ENCODE results near the gene IER5. TPM values are rescaled to one million over a fixed set of nuclear protein-coding genes. Genes with fewer than 3 reads are reported as not detected.

Gene IER5
- total and polyA plus RNA-seq, 5 donors from 2014 or later = 6.5 to 81.8 (median 8.7) TPM

- Mint-ChIP-seq H3K4me3 (peak overlapping the region in 3 of 4 donors; percentile 7 to 46 (median 17)), H3K9me3 (peaks cover 0 to 2% (median 0%) of the 10 kb centered on the region in 7 donors), H3K27me3 (no peaks in the 10 kb centered on the region), H3K36me3 (peaks cover 9% of the 10 kb centered on the region), H3K4me1 (peaks cover 26 to 43% (median 34%) of the 10 kb centered on the region in 4 donors), H3K27ac (peak overlapping the region; percentile 0 to 44 (median 38))
- Histone ChIP-seq H3K4me1 (ENCODE audit: control insufficient read depth, insufficient read depth, low read length, poor library complexity, severe bottlenecking) (peaks cover 32% of the 10 kb centered on the region), H3K9me3 (ENCODE audit: control insufficient read depth in 2 of 2, low read length in 2 of 2) (no peaks in the 10 kb centered on the region), H3K27me3 (ENCODE audit: control insufficient read depth, insufficient read depth, low read length) (no peaks in the 10 kb centered on the region), H3K36me3 (ENCODE audit: control insufficient read depth, insufficient read depth, low read length) (peaks cover 3% of the 10 kb centered on the region), H3K27ac (ENCODE audit: insufficient read depth, low read length, poor library complexity, severe bottlenecking) (no peak overlapping the region), H3K4me3 (ENCODE audit: low read depth, low read length) (no peak overlapping the region)
- ATAC-seq (ENCODE audit: low read depth in 2 of 2) (no peak), DNase-seq (no peak)
These were observed 4.5 kb downstream of the IER5 start for GRCh38 chr1:181092883-181093458.

GRCh38 chr1:181094416-181095212 lies 6.1 kb downstream of the IER5 start:
- no peaks in the 10 kb centered on the region for H3K27me3 Mint-ChIP-seq
- DNase-seq = no peak
- Histone ChIP-seq H3K4me3 (ENCODE audit: low read depth, low read length) (no peak overlapping the region), H3K9me3 (ENCODE audit: control insufficient read depth in 2 of 2, low read length in 2 of 2) (no peaks in the 10 kb centered on the region), H3K4me1 (ENCODE audit: control insufficient read depth, insufficient read depth, low read length, poor library complexity, severe bottlenecking) (peaks cover 36% of the 10 kb centered on the region), H3K27me3 (ENCODE audit: control insufficient read depth, insufficient read depth, low read length) (no peaks in the 10 kb centered on the region), H3K36me3 (ENCODE audit: control insufficient read depth, insufficient read depth, low read length) (peaks cover 3% of the 10 kb centered on the region), H3K27ac (ENCODE audit: insufficient read depth, low read length, poor library complexity, severe bottlenecking) (no peak overlapping the region)
- H3K4me3 Mint-ChIP-seq = no peak overlapping the region
- ATAC-seq (ENCODE audit: low read depth in 2 of 2) = no peak
- H3K4me1 Mint-ChIP-seq = peaks cover 37 to 48% (median 41%) of the 10 kb centered on the region in 4 donors
- peaks cover 0 to 2% (median 0%) of the 10 kb centered on the region in 7 donors for H3K9me3 Mint-ChIP-seq
- H3K27ac Mint-ChIP-seq = peak overlapping the region in 1 of 3 donors; percentile 67
- H3K36me3 Mint-ChIP-seq = peaks cover 9% of the 10 kb centered on the region

GRCh38 chr1:181095260-181095659 lies 6.8 kb downstream of the IER5 start:
- Mint-ChIP-seq H3K27ac (no peak overlapping the region), H3K36me3 (peaks cover 9% of the 10 kb centered on the region), H3K9me3 (no peaks in the 10 kb centered on the region), H3K27me3 (no peaks in the 10 kb centered on the region), H3K4me1 (peaks cover 41 to 51% (median 46%) of the 10 kb centered on the region in 4 donors), H3K4me3 (no peak overlapping the region)
- Histone ChIP-seq H3K27me3 (ENCODE audit: control insufficient read depth, insufficient read depth, low read length) (no peaks in the 10 kb centered on the region), H3K4me3 (ENCODE audit: low read depth, low read length) (no peak overlapping the region), H3K36me3 (ENCODE audit: control insufficient read depth, insufficient read depth, low read length) (peaks cover 3% of the 10 kb centered on the region), H3K9me3 (ENCODE audit: control insufficient read depth in 2 of 2, low read length in 2 of 2) (no peaks in the 10 kb centered on the region), H3K4me1 (ENCODE audit: control insufficient read depth, insufficient read depth, low read length, poor library complexity, severe bottlenecking) (peaks cover 37% of the 10 kb centered on the region), H3K27ac (ENCODE audit: insufficient read depth, low read length, poor library complexity, severe bottlenecking) (no peak overlapping the region)
- no peak for ATAC-seq (ENCODE audit: low read depth in 2 of 2)
- no peak for DNase-seq

- no peaks in the 10 kb centered on the region for H3K27me3 ChIP-seq (ENCODE audit: control insufficient read depth, insufficient read depth, low read length)
- Mint-ChIP-seq H3K9me3 (no peaks in the 10 kb centered on the region), H3K4me3 (no peak overlapping the region), H3K4me1 (peaks cover 38 to 56% (median 49%) of the 10 kb centered on the region in 4 donors), H3K27me3 (no peaks in the 10 kb centered on the region), H3K27ac (peak overlapping the region in 1 of 3 donors; percentile 30), H3K36me3 (peaks cover 9% of the 10 kb centered on the region)
- ATAC-seq (ENCODE audit: low read depth in 2 of 2) (no peak), DNase-seq (no peak)
- H3K9me3 ChIP-seq (ENCODE audit: control insufficient read depth in 2 of 2, low read length in 2 of 2) = no peaks in the 10 kb centered on the region
- peaks cover 37% of the 10 kb centered on the region for H3K4me1 ChIP-seq (ENCODE audit: control insufficient read depth, insufficient read depth, low read length, poor library complexity, severe bottlenecking)
- no peak overlapping the region for H3K27ac ChIP-seq (ENCODE audit: insufficient read depth, low read length, poor library complexity, severe bottlenecking)
- peaks cover 3% of the 10 kb centered on the region for H3K36me3 ChIP-seq (ENCODE audit: control insufficient read depth, insufficient read depth, low read length)
- H3K4me3 ChIP-seq (ENCODE audit: low read depth, low read length) = no peak overlapping the region
These were observed 7.3 kb downstream of the IER5 start for GRCh38 chr1:181095763-181096184.

- no peaks in the 10 kb centered on the region for H3K27me3 ChIP-seq (ENCODE audit: control insufficient read depth, insufficient read depth, low read length)
- DNase-seq (no peak), ATAC-seq (ENCODE audit: low read depth in 2 of 2) (no peak)
- H3K27ac Mint-ChIP-seq = no peak overlapping the region
- peaks cover 31% of the 10 kb centered on the region for H3K4me1 ChIP-seq (ENCODE audit: control insufficient read depth, insufficient read depth, low read length, poor library complexity, severe bottlenecking)
- peaks cover 3% of the 10 kb centered on the region for H3K36me3 ChIP-seq (ENCODE audit: control insufficient read depth, insufficient read depth, low read length)
- no peak overlapping the region for H3K4me3 Mint-ChIP-seq
- H3K27me3 Mint-ChIP-seq = no peaks in the 10 kb centered on the region
- peaks cover 9% of the 10 kb centered on the region for H3K36me3 Mint-ChIP-seq
- H3K4me3 ChIP-seq (ENCODE audit: low read depth, low read length) = no peak overlapping the region
- H3K9me3 ChIP-seq (ENCODE audit: control insufficient read depth in 2 of 2, low read length in 2 of 2) = no peaks in the 10 kb centered on the region
- peaks cover 23 to 52% (median 44%) of the 10 kb centered on the region in 4 donors for H3K4me1 Mint-ChIP-seq
- H3K27ac ChIP-seq (ENCODE audit: insufficient read depth, low read length, poor library complexity, severe bottlenecking) = no peak overlapping the region
- H3K9me3 Mint-ChIP-seq = no peaks in the 10 kb centered on the region
These were observed 8.7 kb downstream of the IER5 start for GRCh38 chr1:181097242-181097641.

GRCh38 chr1:181099152-181100014 lies 10.9 kb downstream of the IER5 start:
- H3K27ac ChIP-seq (ENCODE audit: insufficient read depth, low read length, poor library complexity, severe bottlenecking) = no peak overlapping the region
- Mint-ChIP-seq H3K36me3 (peaks cover 2% of the 10 kb centered on the region), H3K4me1 (peaks cover 13 to 61% (median 48%) of the 10 kb centered on the region in 4 donors)

More at GRCh38 chr1:181099152-181100014, 10.9 kb downstream of the IER5 start:
- H3K27me3 Mint-ChIP-seq = peaks cover 2% of the 10 kb centered on the region
- H3K9me3 Mint-ChIP-seq = no peaks in the 10 kb centered on the region
- Histone ChIP-seq H3K36me3 (ENCODE audit: control insufficient read depth, insufficient read depth, low read length) (peaks cover 3% of the 10 kb centered on the region), H3K4me3 (ENCODE audit: low read depth, low read length) (peak overlapping the region; percentile 17), H3K9me3 (ENCODE audit: control insufficient read depth in 2 of 2, low read length in 2 of 2) (no peaks in the 10 kb centered on the region), H3K27me3 (ENCODE audit: control insufficient read depth, insufficient read depth, low read length) (no peaks in the 10 kb centered on the region), H3K4me1 (ENCODE audit: control insufficient read depth, insufficient read depth, low read length, poor library complexity, severe bottlenecking) (peaks cover 34% of the 10 kb centered on the region)
- ATAC-seq (ENCODE audit: low read depth in 2 of 2) = peak; percentile 32 to 43
- peak overlapping the region; percentile 28 to 64 (median 53) for H3K4me3 Mint-ChIP-seq
- H3K27ac Mint-ChIP-seq = peak overlapping the region in 2 of 3 donors; percentile 2 to 19
- DNase-seq = peak in 1 of 3 donors; percentile 73
